ENCODE results near the gene GIPR. TPM values are rescaled to one million over a fixed set of nuclear protein-coding genes. Genes with fewer than 3 reads are reported as not detected.

The GIPR gene
- total RNA-seq, 2 donors from 2014 or later, result 10.8 to 14.6 TPM

GRCh38 chr19:45713141-45713540 is 45.1 kb downstream of the GIPR start:
- 94 to 95% methylated on average over 11 to 15 of the region's 15 CpGs for WGBS, 2 experiments (ENCODE audit: insufficient coverage in 1 of 2, insufficient read length in 1 of 2)
- H3K9me3 ChIP-seq (ENCODE audit: control insufficient read depth, low read length), result no peaks in the 10 kb centered on the region
- peaks cover 2% of the 10 kb centered on the region for H3K4me1 ChIP-seq (ENCODE audit: control insufficient read depth, insufficient read depth, low read length)
- no peak overlapping the region for H3K27ac ChIP-seq (ENCODE audit: low read depth, low read length)
- peaks cover 26% of the 10 kb centered on the region for H3K36me3 Mint-ChIP-seq (ENCODE audit: low read depth)
- H3K9me3 Mint-ChIP-seq, result no peaks in the 10 kb centered on the region
- H3K27me3 Mint-ChIP-seq (ENCODE audit: insufficient read depth), result no peaks in the 10 kb centered on the region
- H3K4me3 ChIP-seq (ENCODE audit: low read length), result no peak overlapping the region
- no peak overlapping the region for H3K4me3 Mint-ChIP-seq
- TF ChIP-seq CTCF (conservative IDR thresholded peaks at IDR 0.05), result no peak
- peaks cover 19% of the 10 kb centered on the region for H3K4me1 Mint-ChIP-seq
- no peaks in the 10 kb centered on the region for H3K27me3 ChIP-seq (ENCODE audit: control insufficient read depth, insufficient read depth, low read length, poor library complexity, severe bottlenecking)
- peaks cover 19% of the 10 kb centered on the region for H3K36me3 ChIP-seq (ENCODE audit: control insufficient read depth, insufficient read depth, low read length)
- no peak overlapping the region for H3K27ac Mint-ChIP-seq
- no peak for DNase-seq
- no peak overlapping the region for H3K9ac ChIP-seq (ENCODE audit: extremely low read depth, low read length, poor library complexity, severe bottlenecking)

- H3K9me3 Mint-ChIP-seq, result no peaks in the 10 kb centered on the region
- Histone ChIP-seq H3K36me3 (ENCODE audit: control insufficient read depth, insufficient read depth, low read length) (peaks cover 23% of the 10 kb centered on the region), H3K4me3 (ENCODE audit: low read length) (no peak overlapping the region), H3K9ac (ENCODE audit: extremely low read depth, low read length, poor library complexity, severe bottlenecking) (no peak overlapping the region), H3K9me3 (ENCODE audit: control insufficient read depth, low read length) (no peaks in the 10 kb centered on the region), H3K27ac (ENCODE audit: low read depth, low read length) (no peak overlapping the region), H3K4me1 (ENCODE audit: control insufficient read depth, insufficient read depth, low read length) (peaks cover 5% of the 10 kb centered on the region), H3K27me3 (ENCODE audit: control insufficient read depth, insufficient read depth, low read length, poor library complexity, severe bottlenecking) (no peaks in the 10 kb centered on the region)
- no peak for TF ChIP-seq CTCF (conservative IDR thresholded peaks at IDR 0.05)
- H3K4me3 Mint-ChIP-seq, result no peak overlapping the region
- H3K27ac Mint-ChIP-seq, result peak overlapping the region; percentile 59
- 88 to 99% methylated on average over 2 to 3 of the region's 3 CpGs for WGBS, 2 experiments (ENCODE audit: insufficient coverage in 1 of 2, insufficient read length in 1 of 2)
- H3K36me3 Mint-ChIP-seq (ENCODE audit: low read depth), result peaks cover 31% of the 10 kb centered on the region
- no peak for DNase-seq
- H3K4me1 Mint-ChIP-seq, result peaks cover 26% of the 10 kb centered on the region
- no peaks in the 10 kb centered on the region for H3K27me3 Mint-ChIP-seq (ENCODE audit: insufficient read depth)
Observed at GRCh38 chr19:45715139-45715538, 47.1 kb downstream of the GIPR start.

GRCh38 chr19:45716359-45717130 is 48.5 kb downstream of the GIPR start:
- Histone ChIP-seq H3K36me3 (ENCODE audit: control insufficient read depth, insufficient read depth, low read length) (peaks cover 21% of the 10 kb centered on the region), H3K27ac (ENCODE audit: low read depth, low read length) (peak overlapping the region; percentile 65), H3K4me1 (ENCODE audit: control insufficient read depth, insufficient read depth, low read length) (peaks cover 5% of the 10 kb centered on the region), H3K4me3 (ENCODE audit: low read length) (peak overlapping the region; percentile 91), H3K27me3 (ENCODE audit: control insufficient read depth, insufficient read depth, low read length, poor library complexity, severe bottlenecking) (no peaks in the 10 kb centered on the region), H3K9me3 (ENCODE audit: control insufficient read depth, low read length) (no peaks in the 10 kb centered on the region), H3K9ac (ENCODE audit: extremely low read depth, low read length, poor library complexity, severe bottlenecking) (peak overlapping the region; percentile 95)
- peak; percentile 66 for DNase-seq
- no peaks in the 10 kb centered on the region for H3K9me3 Mint-ChIP-seq
- H3K4me3 Mint-ChIP-seq, result peak overlapping the region; percentile 92
- 5 to 12% methylated on average over 14 to 24 of the region's 24 CpGs for WGBS, 2 experiments (ENCODE audit: insufficient coverage in 1 of 2, insufficient read length in 1 of 2)
- TF ChIP-seq CTCF (conservative IDR thresholded peaks at IDR 0.05), result peak; percentile 19
- peaks cover 30% of the 10 kb centered on the region for H3K36me3 Mint-ChIP-seq (ENCODE audit: low read depth)
- H3K27ac Mint-ChIP-seq, result peak overlapping the region; percentile 99
- peaks cover 26% of the 10 kb centered on the region for H3K4me1 Mint-ChIP-seq
- no peaks in the 10 kb centered on the region for H3K27me3 Mint-ChIP-seq (ENCODE audit: insufficient read depth)
